Thyroid gland (tissue), 4 donors: ENCODE data around the gene AQP5. TPM values are rescaled to one million over a fixed set of nuclear protein-coding genes. Genes with fewer than 3 reads are reported as not detected.

Experiments
- DNase-seq, 2 donors: peaks; one replicate each; pipeline ENCODE4 v3.0.0-alpha.2; 2019
- H3K27ac ChIP-seq, 3 donors: fragments of 200-600 bp; sonication (generic); 1 replicate in 2 of 3; 2 replicates in 1 of 3; pipeline ENCODE4 v1.5.1; 2016 to 2019; ENCODE audit warnings: mild to moderate bottlenecking in 1 of 3, moderate library complexity in 1 of 3
- H3K27me3 ChIP-seq: fragments of 200-600 bp; sonication (generic); one replicate; pipeline ENCODE4 v1.5.1; 2019
- H3K36me3 ChIP-seq, 2 donors: fragments of 200-600 bp; sonication (generic); one replicate each; pipeline ENCODE4 v1.5.1; 2016 to 2019
- H3K4me1 ChIP-seq, 2 donors: fragments of 200-600 bp; sonication (generic); one replicate each; pipeline ENCODE4 v1.5.1; 2017 to 2019
- H3K4me3 ChIP-seq, 3 donors: fragments of 200-600 bp; sonication (generic); replicated peaks in 1 of 3; 1 replicate in 2 of 3; 2 replicates in 1 of 3; pipeline ENCODE4 v1.5.1; 2016; ENCODE audit warnings: mild to moderate bottlenecking in 1 of 3
- H3K9me3 ChIP-seq: fragments of 200-600 bp; sonication (generic); one replicate; pipeline ENCODE4 v1.5.1; 2017
- POLR2A ChIP-seq, 2 donors: fragments of 450-650 bp; IDR thresholded peaks; one replicate each; pipeline ENCODE4 v1.6.1; 2017; ENCODE audit warnings: antibody characterized with exemption in 2 of 2, mild to moderate bottlenecking in 2 of 2, moderate library complexity in 1 of 2
- WGBS, 2 donors: methylation state at CpG; one replicate each; pipeline ENCODE4 v1.1.5; 2017; 5-methylcytosine and 5-hydroxymethylcytosine counted together
- intact Hi-C: fragments of 100-400 bp; cut with DNase I; formaldehyde crosslinking; loops from one replicate; pipeline ENCODE4 v1.15.1; 2023
- total RNA-seq, 4 donors: library from RNA; depleted of rRNA; stranded (reverse); fragments of >200 nt; gene quantifications; one replicate each; pipeline ENCODE4 v1.2.3, GENCODE V29; 2016
- TF ChIP-seq, protein P1 (sequence below), 6 experiments: fragments of 200-600 bp in 3 of 6; fragments of 450-650 bp in 3 of 6; sonication (generic) in 3 of 6; IDR thresholded peaks; one replicate each; pipeline ENCODE4 v1.5.1; 2016 to 2019; ENCODE audit warnings: antibody characterized with exemption in 6 of 6, mild to moderate bottlenecking in 2 of 6, inconsistent platforms in 1 of 6, moderate library complexity in 1 of 6

Gene AQP5
- total RNA-seq, 4 donors from 2014 or later: 1.1 to 3.5 (median 2.0) TPM; not detected in 1

DNA sequence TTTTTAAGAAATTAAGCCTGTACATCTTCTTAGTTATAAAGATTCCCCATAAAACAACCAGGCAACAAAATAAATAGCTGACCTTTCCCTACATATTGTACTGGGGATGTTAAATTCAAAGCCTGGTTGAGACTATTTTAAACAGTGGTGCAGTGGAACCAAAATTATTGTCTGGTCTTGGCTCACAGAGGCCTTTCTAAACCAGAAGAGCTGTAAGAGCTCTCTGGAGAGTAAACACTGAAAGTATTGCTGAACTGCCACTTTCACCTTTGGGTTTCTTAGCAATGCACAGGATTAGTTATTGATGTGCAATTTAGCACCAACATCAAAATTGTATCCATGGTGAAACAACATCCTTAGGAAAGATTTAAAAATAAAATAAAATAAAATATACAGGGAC lies 43.0 kb downstream of the AQP5 start:
- intact Hi-C loops: no loop called here
- no peaks in the 10 kb centered on the region for H3K36me3 ChIP-seq
- peak overlapping the region in 1 of 3 donors; percentile 30 for H3K27ac ChIP-seq
- no peak for DNase-seq
- H3K9me3 ChIP-seq: no peaks in the 10 kb centered on the region
- no peaks in the 10 kb centered on the region for H3K27me3 ChIP-seq
- H3K4me1 ChIP-seq: peaks cover 0 to 3% of the 10 kb centered on the region in 2 donors
- TF ChIP-seq, protein P1, sequence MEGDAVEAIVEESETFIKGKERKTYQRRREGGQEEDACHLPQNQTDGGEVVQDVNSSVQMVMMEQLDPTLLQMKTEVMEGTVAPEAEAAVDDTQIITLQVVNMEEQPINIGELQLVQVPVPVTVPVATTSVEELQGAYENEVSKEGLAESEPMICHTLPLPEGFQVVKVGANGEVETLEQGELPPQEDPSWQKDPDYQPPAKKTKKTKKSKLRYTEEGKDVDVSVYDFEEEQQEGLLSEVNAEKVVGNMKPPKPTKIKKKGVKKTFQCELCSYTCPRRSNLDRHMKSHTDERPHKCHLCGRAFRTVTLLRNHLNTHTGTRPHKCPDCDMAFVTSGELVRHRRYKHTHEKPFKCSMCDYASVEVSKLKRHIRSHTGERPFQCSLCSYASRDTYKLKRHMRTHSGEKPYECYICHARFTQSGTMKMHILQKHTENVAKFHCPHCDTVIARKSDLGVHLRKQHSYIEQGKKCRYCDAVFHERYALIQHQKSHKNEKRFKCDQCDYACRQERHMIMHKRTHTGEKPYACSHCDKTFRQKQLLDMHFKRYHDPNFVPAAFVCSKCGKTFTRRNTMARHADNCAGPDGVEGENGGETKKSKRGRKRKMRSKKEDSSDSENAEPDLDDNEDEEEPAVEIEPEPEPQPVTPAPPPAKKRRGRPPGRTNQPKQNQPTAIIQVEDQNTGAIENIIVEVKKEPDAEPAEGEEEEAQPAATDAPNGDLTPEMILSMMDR (IDR thresholded peaks at IDR 0.05): no peak
- no peak for TF ChIP-seq POLR2A (IDR thresholded peaks at IDR 0.05)
- H3K4me3 ChIP-seq: no peak overlapping the region

DNA sequence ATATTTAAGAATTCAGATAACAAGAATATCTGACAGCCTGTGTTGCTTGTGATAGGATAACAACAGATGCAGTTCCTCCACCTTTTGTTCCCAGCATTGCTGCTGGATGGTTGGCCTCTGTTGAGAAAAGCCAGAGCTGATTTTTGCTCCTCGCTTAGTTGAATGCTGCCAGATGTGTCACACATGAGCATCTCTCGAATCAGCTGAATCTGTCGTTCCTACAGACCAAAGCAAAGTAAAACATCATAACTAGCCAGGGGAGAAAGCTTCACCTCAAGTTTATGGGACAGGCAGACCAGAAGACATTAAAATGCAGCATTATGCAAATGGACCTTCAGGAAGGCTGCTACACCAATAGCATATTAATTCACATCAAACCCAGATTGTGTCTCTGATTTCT lies 43.5 kb downstream of the AQP5 start:
- intact Hi-C loops: no loop called here
- WGBS, 2 donors: 92 to 93% methylated on average over 3 of the region's 3 CpGs
- no peak for DNase-seq
- no peak overlapping the region for H3K4me3 ChIP-seq
- H3K27ac ChIP-seq: no peak overlapping the region
- no peaks in the 10 kb centered on the region for H3K27me3 ChIP-seq
- TF ChIP-seq, protein P1 (IDR thresholded peaks at IDR 0.05): no peak
- TF ChIP-seq POLR2A (IDR thresholded peaks at IDR 0.05): no peak
- peaks cover 0 to 3% of the 10 kb centered on the region in 2 donors for H3K4me1 ChIP-seq
- no peaks in the 10 kb centered on the region for H3K9me3 ChIP-seq
- no peaks in the 10 kb centered on the region for H3K36me3 ChIP-seq

DNA sequence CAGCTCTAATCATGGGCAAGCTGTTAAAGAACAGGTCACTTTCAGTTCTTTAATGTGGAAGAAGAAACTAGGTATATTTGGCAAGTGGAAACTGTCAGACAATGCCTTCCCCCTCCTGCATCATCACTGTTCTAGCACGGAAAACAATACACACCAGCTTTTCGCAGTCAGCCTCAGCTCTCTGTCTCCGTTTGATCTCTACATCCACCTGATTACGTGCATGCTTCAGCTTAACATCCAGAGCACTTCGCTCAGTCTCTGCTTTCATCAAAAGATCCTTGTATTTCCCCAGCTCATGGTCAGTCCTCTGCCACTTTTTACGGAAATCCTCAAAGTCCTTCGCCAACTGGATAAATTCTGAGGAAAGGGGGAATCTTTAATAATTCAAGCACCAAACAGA lies 44.6 kb downstream of the AQP5 start:
- Histone ChIP-seq H3K27ac (no peak overlapping the region), H3K4me1 (peaks cover 0 to 3% of the 10 kb centered on the region in 2 donors), H3K9me3 (no peaks in the 10 kb centered on the region), H3K4me3 (no peak overlapping the region), H3K36me3 (no peaks in the 10 kb centered on the region), H3K27me3 (no peaks in the 10 kb centered on the region)
- 95 to 96% methylated on average over 7 of the region's 7 CpGs for WGBS, 2 donors
- intact Hi-C loops: no loop called here
- no peak for DNase-seq
- TF ChIP-seq, protein P1 (IDR thresholded peaks at IDR 0.05): no peak
- TF ChIP-seq POLR2A (IDR thresholded peaks at IDR 0.05): no peak

DNA sequence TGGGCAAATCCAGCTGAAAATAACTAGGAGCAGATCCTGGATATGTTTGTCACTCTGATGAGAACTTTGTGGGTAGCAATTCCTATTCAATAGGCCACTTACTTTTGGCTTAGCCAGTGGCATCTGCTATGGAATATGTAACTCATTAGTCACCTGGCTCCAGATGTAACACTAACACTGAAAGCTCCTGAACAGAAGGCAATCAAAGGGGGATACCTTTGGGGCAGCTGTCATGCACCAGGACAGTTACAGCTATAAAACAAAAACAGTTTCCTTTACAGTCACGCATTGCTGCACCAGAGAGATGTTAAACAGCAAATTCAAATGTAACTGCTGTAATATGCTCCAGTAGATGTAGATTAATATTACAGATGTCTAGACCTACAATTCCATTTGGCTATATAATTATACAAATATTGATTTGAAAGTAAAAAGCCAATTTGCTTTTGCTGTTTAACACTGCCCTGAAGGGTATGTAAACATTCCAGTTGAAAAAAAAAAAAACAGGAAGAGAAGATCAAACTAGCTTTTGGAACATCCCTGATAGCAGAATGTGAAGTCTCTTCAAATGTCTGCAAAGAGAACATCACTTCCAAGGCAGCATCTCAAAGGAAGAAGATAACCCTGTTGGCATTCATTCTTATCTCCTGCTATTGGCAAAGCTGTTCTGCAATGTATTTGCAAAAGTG lies 45.2 kb downstream of the AQP5 start:
- WGBS, 2 donors: 91 to 96% methylated on average over 1 of the region's 1 CpG
- no peaks in the 10 kb centered on the region for H3K36me3 ChIP-seq
- no peaks in the 10 kb centered on the region for H3K27me3 ChIP-seq
- no peak for DNase-seq
- intact Hi-C loops: no loop called here
- no peaks in the 10 kb centered on the region for H3K9me3 ChIP-seq
- H3K4me1 ChIP-seq: peaks cover 0 to 3% of the 10 kb centered on the region in 2 donors
- no peak for TF ChIP-seq POLR2A (IDR thresholded peaks at IDR 0.05)
- TF ChIP-seq, protein P1 (IDR thresholded peaks at IDR 0.05): no peak
- no peak overlapping the region for H3K27ac ChIP-seq
- no peak overlapping the region for H3K4me3 ChIP-seq

DNA sequence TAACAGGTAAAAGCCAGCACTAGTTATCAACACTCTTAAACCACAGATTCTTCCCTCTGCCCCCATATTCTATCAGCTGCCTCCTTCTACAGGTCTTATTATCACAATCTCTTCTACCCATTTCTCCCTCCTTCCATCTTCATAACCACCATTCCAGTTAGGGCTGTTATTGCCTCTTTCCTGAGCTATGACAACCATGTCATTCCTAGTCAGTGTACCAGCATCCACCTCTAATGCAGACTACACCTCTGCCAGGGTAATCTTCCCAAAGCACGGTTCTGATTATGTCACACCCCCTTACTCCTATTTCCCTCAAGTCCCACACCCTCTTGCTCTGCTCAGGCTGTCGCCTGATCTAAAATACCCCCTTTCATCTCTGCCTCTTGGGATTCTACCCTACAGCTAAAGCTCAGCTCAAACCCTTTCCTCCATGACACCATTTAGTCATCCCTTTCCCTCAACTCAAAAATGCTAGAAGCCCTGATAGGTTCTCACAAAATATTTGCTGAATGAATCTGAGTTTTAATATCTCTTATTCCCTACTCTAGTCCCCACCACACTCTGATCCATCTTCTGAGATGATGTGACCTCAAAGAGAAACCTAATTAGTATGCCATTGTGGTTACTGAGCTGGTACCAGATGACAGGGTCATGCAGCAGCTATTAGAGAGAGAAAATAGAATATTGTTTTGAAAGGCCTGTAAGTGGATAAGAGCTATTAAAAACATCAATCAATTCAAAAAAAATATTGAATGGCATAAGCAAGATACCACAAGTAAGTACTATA lies 51.9 kb downstream of the AQP5 start:
- H3K27me3 ChIP-seq: no peaks in the 10 kb centered on the region
- intact Hi-C loops: no loop called here
- H3K9me3 ChIP-seq: no peaks in the 10 kb centered on the region
- no peak overlapping the region for H3K27ac ChIP-seq
- peaks cover 7% of the 10 kb centered on the region in 2 donors for H3K4me1 ChIP-seq
- WGBS, 2 donors: 91 to 92% methylated on average over 2 of the region's 2 CpGs
- TF ChIP-seq, protein P1 (IDR thresholded peaks at IDR 0.05): no peak
- TF ChIP-seq POLR2A (IDR thresholded peaks at IDR 0.05): no peak
- no peak for DNase-seq
- no peaks in the 10 kb centered on the region for H3K36me3 ChIP-seq
- H3K4me3 ChIP-seq: no peak overlapping the region
